Mammary epithelial cell (primary cell): ENCODE measurements around the gene RIC8A.

Experiments used
- EZH2 ChIP-seq: IDR thresholded peaks from 2 replicates; pipeline ENCODE4 v1.6.1; 2012; ENCODE audit warnings: low read length, inconsistent platforms, borderline replicate concordance
- TF ChIP-seq, protein P1 (sequence below), 2 donors: IDR thresholded peaks in 1 of 2; conservative IDR thresholded peaks in 1 of 2; 2 replicates each; pipeline ENCODE4 v1.5.1; 2011 to 2012; ENCODE audit warnings: inconsistent platforms in 2 of 2, low read length in 2 of 2, mild to moderate bottlenecking in 2 of 2, control low read depth in 1 of 2, low read depth in 1 of 2; ENCODE audit not compliant: insufficient read depth in 1 of 2; ENCODE audit errors: extremely low read depth in 1 of 2

GRCh38 chr11:223884-224283, 16.4 kb downstream of the RIC8A start:
- TF ChIP-seq, protein P1, sequence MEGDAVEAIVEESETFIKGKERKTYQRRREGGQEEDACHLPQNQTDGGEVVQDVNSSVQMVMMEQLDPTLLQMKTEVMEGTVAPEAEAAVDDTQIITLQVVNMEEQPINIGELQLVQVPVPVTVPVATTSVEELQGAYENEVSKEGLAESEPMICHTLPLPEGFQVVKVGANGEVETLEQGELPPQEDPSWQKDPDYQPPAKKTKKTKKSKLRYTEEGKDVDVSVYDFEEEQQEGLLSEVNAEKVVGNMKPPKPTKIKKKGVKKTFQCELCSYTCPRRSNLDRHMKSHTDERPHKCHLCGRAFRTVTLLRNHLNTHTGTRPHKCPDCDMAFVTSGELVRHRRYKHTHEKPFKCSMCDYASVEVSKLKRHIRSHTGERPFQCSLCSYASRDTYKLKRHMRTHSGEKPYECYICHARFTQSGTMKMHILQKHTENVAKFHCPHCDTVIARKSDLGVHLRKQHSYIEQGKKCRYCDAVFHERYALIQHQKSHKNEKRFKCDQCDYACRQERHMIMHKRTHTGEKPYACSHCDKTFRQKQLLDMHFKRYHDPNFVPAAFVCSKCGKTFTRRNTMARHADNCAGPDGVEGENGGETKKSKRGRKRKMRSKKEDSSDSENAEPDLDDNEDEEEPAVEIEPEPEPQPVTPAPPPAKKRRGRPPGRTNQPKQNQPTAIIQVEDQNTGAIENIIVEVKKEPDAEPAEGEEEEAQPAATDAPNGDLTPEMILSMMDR (conservative IDR thresholded peaks at IDR 0.05 in 1 of 2, IDR thresholded peaks at IDR 0.05 in 1 of 2; ENCODE audit: extremely low read depth in 1 of 2, insufficient read depth in 1 of 2, low read depth in 1 of 2, low read length in 2 of 2), result no peak
- TF ChIP-seq EZH2, result no peak
